ENCODE measurements around the gene AFF4.
"Not testable (repeated sequence)": the region's sequence is repeated elsewhere in the genome, so short reads cannot be mapped to it uniquely, and the experiment has no call there.

The AFF4 gene

DNA sequence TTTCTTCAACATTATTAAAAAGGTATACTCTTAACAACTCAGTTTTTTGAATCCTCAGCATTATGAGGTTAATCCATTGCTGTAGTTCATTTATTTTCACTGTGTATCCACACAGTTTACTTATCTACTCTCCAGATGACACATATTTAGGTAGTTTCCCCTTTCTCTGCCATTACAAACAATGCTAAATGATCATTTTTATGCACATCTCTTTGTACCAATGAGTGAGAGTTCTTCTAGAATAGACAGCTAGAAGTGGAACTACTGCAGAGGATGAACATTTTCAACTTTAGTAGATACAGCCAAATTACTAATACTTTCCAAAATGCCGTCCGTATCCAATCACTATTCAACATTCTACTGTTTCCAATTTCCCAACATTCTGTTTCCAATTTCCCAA, 11.5 kb downstream of the AFF4 start:
- Histone ChIP-seq H3K9ac (ENCODE audit: low read depth, low read length) (no peak overlapping the region), H3K27me3 (ENCODE audit: control insufficient read depth, insufficient read depth, low read length) (no peaks in the 10 kb centered on the region), H3K4me1 (ENCODE audit: control insufficient read depth, insufficient read depth, low read length) (no peaks in the 10 kb centered on the region), H3K4me3 (ENCODE audit: low read depth, low read length) (no peak overlapping the region), H3K36me3 (ENCODE audit: control insufficient read depth, insufficient read depth, low read length) (no peaks in the 10 kb centered on the region), H3K9me3 (ENCODE audit: control insufficient read depth, insufficient read depth, low read length) (no peaks in the 10 kb centered on the region)

DNA sequence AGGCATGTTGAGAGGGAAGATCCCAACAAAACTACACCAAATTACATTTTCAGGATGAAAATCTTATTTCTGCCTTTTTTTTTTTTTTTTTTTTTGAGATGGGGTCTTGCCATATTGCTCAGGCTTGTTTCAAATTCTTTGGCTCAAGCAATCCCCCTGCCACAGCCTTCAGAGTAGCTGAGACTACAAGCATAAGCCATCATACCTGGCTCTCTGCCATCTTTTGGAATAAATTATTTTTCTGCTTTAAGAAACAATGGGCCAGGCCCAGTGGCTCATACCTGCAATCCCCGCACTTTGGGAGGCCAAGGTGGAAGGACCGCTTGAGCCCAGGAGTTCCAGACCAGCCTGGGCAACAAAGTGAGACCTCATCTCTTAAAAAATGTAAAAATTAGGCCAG, 14.3 kb downstream of the AFF4 start:
- Histone ChIP-seq H3K4me3 (ENCODE audit: low read depth, low read length) (no peak overlapping the region), H3K36me3 (ENCODE audit: control insufficient read depth, insufficient read depth, low read length) (no peaks in the 10 kb centered on the region), H3K4me1 (ENCODE audit: control insufficient read depth, insufficient read depth, low read length) (no peaks in the 10 kb centered on the region), H3K27me3 (ENCODE audit: control insufficient read depth, insufficient read depth, low read length) (no peaks in the 10 kb centered on the region), H3K9me3 (ENCODE audit: control insufficient read depth, insufficient read depth, low read length) (no peaks in the 10 kb centered on the region), H3K9ac (ENCODE audit: low read depth, low read length) (no peak overlapping the region)

DNA sequence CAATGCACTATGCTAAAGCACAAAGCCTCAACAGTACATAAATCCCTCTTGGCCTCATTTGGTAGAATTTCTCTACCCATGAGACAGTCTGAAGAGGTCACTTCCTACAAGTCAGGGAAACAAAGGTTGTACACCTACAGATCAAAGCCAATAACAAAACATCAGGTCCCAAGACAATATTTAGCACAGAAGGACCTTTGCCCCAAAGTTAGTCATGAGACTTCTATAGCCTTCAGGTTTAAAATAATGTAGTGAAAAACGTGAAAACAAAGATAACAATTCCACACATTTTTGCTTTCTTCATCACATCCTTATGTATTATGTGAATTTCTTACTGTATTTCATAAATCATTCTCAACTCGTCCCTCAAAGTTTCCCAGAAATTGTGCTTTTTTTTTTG, 15.8 kb downstream of the AFF4 start:
- Histone ChIP-seq H3K9me3 (ENCODE audit: control insufficient read depth, insufficient read depth, low read length) (no peaks in the 10 kb centered on the region), H3K27me3 (ENCODE audit: control insufficient read depth, insufficient read depth, low read length) (no peaks in the 10 kb centered on the region), H3K4me3 (ENCODE audit: low read depth, low read length) (no peak overlapping the region), H3K36me3 (ENCODE audit: control insufficient read depth, insufficient read depth, low read length) (no peaks in the 10 kb centered on the region), H3K4me1 (ENCODE audit: control insufficient read depth, insufficient read depth, low read length) (no peaks in the 10 kb centered on the region), H3K9ac (ENCODE audit: low read depth, low read length) (no peak overlapping the region)

DNA sequence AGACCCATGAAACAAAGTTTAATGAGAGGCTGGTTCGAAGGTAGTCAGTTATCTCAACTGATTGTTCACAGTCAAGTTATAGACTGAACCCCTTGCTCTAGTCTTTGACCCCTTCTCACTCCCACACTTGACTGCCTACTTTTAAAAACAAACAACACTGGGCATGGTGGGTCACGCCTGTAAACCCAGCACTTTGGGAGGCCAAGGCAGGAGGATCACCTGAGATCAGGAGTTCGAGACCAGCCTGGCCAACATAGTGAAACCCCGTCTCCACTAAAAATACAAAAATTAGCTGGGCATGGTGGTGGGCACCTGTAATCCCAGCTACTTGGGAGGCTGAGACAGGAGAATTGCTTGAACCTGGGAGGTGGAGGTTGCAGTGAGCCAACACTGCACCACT, 18.1 kb downstream of the AFF4 start:
- not testable (repeated sequence) for H3K4me3 ChIP-seq (ENCODE audit: low read depth, low read length); H3K9me3 ChIP-seq (ENCODE audit: control insufficient read depth, insufficient read depth, low read length); H3K4me1 ChIP-seq (ENCODE audit: control insufficient read depth, insufficient read depth, low read length); H3K9ac ChIP-seq (ENCODE audit: low read depth, low read length); H3K27me3 ChIP-seq (ENCODE audit: control insufficient read depth, insufficient read depth, low read length); H3K36me3 ChIP-seq (ENCODE audit: control insufficient read depth, insufficient read depth, low read length)

DNA sequence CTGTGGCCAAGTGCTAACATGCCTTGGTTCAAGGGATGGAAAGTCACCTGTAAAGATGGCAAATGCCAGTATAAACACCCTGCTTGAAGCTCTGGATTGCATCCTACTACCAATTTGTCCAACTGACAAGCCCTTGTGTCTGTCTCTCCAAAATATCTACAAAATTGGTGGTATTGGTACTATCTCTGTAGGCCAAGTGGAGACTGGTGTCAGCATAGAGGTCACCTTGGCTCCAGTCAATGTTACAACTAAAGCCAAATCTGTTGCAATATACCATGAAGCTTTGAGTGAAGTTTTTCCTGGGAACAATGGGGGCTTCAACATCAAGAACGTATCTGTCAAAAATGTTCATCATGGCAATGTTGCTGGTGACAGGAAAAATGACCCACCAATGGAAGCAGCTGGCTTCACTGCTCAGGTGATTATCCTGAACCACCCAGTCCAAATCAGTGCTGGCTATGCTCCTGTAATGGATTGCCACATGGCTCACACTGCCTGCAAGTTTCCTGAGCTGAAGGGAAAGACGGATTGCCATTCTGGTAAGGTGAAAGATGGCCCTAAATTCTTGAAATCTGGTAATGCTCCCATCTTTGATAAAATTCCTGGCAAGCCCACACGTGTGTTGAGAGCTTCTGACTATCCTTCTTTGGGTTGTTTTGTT, 19.9 kb downstream of the AFF4 start:
- H3K4me3 ChIP-seq (ENCODE audit: low read depth, low read length): no peak overlapping the region
- no peaks in the 10 kb centered on the region for H3K4me1 ChIP-seq (ENCODE audit: control insufficient read depth, insufficient read depth, low read length)
- no peaks in the 10 kb centered on the region for H3K9me3 ChIP-seq (ENCODE audit: control insufficient read depth, insufficient read depth, low read length)
- no peak overlapping the region for H3K9ac ChIP-seq (ENCODE audit: low read depth, low read length)
- H3K27me3 ChIP-seq (ENCODE audit: control insufficient read depth, insufficient read depth, low read length): no peaks in the 10 kb centered on the region
- H3K36me3 ChIP-seq (ENCODE audit: control insufficient read depth, insufficient read depth, low read length): no peaks in the 10 kb centered on the region

DNA sequence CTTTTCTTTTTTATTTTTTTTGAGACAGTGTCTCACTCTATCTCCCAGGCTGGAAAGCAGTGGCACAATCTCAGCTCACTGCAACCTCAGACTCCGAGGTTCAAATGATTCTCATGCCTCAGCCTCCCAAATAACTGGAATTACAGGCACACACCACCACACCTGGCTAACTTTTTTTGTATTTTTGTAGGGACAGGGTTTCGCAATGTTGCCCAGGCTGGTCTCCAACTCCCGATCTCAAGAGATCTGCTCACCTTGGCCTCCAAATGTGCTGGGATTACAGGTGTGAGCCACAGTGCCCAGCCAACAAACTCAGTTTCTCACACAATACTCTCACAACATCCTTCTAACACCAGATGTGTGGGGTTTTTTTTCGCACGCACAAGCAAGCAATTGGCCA, 22.1 kb downstream of the AFF4 start:
- Histone ChIP-seq H3K27me3 (ENCODE audit: control insufficient read depth, insufficient read depth, low read length) (no peaks in the 10 kb centered on the region), H3K36me3 (ENCODE audit: control insufficient read depth, insufficient read depth, low read length) (no peaks in the 10 kb centered on the region), H3K4me3 (ENCODE audit: low read depth, low read length) (no peak overlapping the region), H3K9me3 (ENCODE audit: control insufficient read depth, insufficient read depth, low read length) (no peaks in the 10 kb centered on the region), H3K9ac (ENCODE audit: low read depth, low read length) (no peak overlapping the region), H3K4me1 (ENCODE audit: control insufficient read depth, insufficient read depth, low read length) (no peaks in the 10 kb centered on the region)

DNA sequence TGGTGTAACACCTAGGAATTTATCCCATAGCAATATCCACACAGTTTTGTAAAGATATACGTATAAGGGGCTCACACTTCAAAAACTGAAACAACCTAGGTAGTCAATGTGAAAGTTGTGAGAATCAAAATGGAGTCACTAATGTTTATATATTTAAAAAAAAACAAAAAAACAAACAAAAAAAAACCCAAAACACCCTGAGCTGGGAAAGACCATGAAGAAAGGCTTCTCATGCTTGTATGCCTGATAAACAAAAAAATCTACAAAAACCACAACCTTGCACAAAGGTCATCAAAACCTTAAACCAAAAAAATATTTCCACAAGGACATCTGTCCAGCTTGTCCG, 35.4 kb downstream of the AFF4 start:
- no peak overlapping the region for H3K9ac ChIP-seq (ENCODE audit: low read depth, low read length)
- no peaks in the 10 kb centered on the region for H3K9me3 ChIP-seq (ENCODE audit: control insufficient read depth, insufficient read depth, low read length)
- no peaks in the 10 kb centered on the region for H3K4me1 ChIP-seq (ENCODE audit: control insufficient read depth, insufficient read depth, low read length)
- H3K27me3 ChIP-seq (ENCODE audit: control insufficient read depth, insufficient read depth, low read length): no peaks in the 10 kb centered on the region
- H3K4me3 ChIP-seq (ENCODE audit: low read depth, low read length): no peak overlapping the region
- H3K36me3 ChIP-seq (ENCODE audit: control insufficient read depth, insufficient read depth, low read length): peaks cover 9% of the 10 kb centered on the region

DNA sequence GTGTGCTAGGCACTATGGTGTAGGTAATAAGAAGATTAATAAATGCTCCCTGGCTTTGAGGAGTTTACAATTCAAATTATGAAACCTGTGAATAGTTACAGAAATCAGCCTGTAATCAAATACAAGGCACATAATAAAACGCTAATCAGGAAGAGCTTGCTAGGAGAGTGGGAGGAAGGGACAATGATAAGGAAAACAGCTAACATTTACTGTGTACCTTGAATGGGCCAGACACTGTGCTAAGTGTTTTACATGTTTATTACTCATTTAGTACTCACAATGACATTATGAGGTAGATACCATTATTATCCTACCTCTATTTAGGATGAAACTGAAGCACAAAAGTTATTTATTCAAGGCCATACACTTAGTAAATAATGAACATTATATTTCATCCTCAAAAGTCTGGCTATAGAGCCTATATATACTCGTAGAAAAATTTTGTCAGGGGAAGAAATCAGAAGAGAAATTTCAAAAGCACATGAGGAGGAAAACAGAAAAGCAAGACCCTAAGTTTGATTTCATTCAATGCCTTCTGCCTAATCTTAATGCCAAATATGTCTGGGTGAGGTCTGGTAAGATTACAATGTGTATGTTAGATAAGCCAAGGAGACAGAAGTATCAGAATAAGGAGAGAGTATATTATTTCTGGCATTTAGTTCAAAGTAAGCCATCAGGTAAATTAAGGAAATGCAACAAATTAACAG, 35.9 kb downstream of the AFF4 start:
- peaks cover 9% of the 10 kb centered on the region for H3K36me3 ChIP-seq (ENCODE audit: control insufficient read depth, insufficient read depth, low read length)
- no peaks in the 10 kb centered on the region for H3K9me3 ChIP-seq (ENCODE audit: control insufficient read depth, insufficient read depth, low read length)
- no peaks in the 10 kb centered on the region for H3K4me1 ChIP-seq (ENCODE audit: control insufficient read depth, insufficient read depth, low read length)
- no peaks in the 10 kb centered on the region for H3K27me3 ChIP-seq (ENCODE audit: control insufficient read depth, insufficient read depth, low read length)
- no peak overlapping the region for H3K9ac ChIP-seq (ENCODE audit: low read depth, low read length)
- no peak overlapping the region for H3K4me3 ChIP-seq (ENCODE audit: low read depth, low read length)

DNA sequence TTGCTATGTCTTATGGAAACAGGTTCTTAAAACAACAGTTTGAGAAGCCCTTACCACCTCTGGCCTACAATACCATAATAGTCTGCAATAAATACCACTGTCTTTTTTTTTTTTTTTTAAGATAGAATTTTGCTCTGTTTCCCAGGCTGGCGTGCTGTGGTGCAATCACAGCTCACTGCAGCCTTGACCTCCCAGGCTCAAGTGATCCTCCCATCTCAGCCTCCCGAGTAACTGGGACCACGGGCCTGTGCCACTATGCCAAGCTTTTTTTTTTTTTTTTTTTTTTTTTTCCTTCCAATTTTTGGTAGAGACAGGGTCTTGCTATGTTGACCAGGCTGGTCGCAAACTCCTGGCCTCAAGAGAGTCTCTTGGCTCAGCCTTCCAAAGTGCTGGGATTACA, 37.0 kb downstream of the AFF4 start:
- peaks cover 13% of the 10 kb centered on the region for H3K36me3 ChIP-seq (ENCODE audit: control insufficient read depth, insufficient read depth, low read length)

DNA sequence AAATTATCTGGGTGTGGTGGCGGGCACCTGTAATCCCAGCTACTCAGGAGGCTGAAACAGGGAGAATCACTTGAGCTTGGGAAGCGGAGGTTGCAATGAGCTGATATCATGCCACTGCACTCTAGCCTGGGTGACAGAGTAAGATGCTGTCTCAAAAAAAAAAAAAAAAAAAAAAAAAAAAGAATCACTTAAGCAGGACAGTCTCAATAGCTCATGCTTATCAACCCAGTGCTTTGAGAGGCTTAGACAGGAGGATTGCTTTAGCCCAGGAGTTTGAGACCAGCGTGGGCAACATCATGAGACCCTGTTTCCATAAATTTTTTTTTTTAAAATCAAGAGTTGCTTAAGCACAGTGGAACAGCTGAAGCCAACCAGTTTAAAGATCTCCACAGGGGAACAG, 47.3 kb downstream of the AFF4 start:
- Histone ChIP-seq H3K4me3 (ENCODE audit: low read depth, low read length) (no peak overlapping the region), H3K4me1 (ENCODE audit: control insufficient read depth, insufficient read depth, low read length) (no peaks in the 10 kb centered on the region), H3K27me3 (ENCODE audit: control insufficient read depth, insufficient read depth, low read length) (no peaks in the 10 kb centered on the region), H3K9ac (ENCODE audit: low read depth, low read length) (no peak overlapping the region), H3K9me3 (ENCODE audit: control insufficient read depth, insufficient read depth, low read length) (no peaks in the 10 kb centered on the region), H3K36me3 (ENCODE audit: control insufficient read depth, insufficient read depth, low read length) (peaks cover 8% of the 10 kb centered on the region)

More for the DNA sequence above, 37.0 kb downstream of the AFF4 start:
- Histone ChIP-seq H3K9me3 (ENCODE audit: control insufficient read depth, insufficient read depth, low read length) (no peaks in the 10 kb centered on the region), H3K9ac (ENCODE audit: low read depth, low read length) (no peak overlapping the region), H3K4me3 (ENCODE audit: low read depth, low read length) (no peak overlapping the region), H3K27me3 (ENCODE audit: control insufficient read depth, insufficient read depth, low read length) (no peaks in the 10 kb centered on the region), H3K4me1 (ENCODE audit: control insufficient read depth, insufficient read depth, low read length) (no peaks in the 10 kb centered on the region)

DNA sequence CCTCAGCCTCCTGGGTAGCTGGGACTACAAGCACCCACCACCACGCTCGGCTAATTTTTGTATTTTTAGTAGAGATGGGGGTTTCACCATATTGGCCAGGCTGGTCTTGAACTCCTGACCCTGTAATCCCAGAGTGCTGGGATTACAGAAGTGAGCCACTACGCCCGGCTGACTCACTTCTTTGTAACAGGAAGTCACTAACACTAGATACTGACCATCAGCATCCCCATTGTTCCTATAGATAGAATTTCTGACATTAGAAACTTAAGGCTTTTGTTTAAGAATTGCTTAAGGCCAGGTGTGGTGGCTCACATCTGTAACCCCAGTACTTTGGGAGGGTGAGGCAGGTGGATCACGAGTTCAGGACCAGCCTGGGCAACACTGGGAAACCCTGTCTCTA, 47.8 kb downstream of the AFF4 start:
- Histone ChIP-seq H3K9ac (ENCODE audit: low read depth, low read length) (no peak overlapping the region), H3K4me3 (ENCODE audit: low read depth, low read length) (no peak overlapping the region), H3K36me3 (ENCODE audit: control insufficient read depth, insufficient read depth, low read length) (peaks cover 8% of the 10 kb centered on the region), H3K9me3 (ENCODE audit: control insufficient read depth, insufficient read depth, low read length) (no peaks in the 10 kb centered on the region), H3K27me3 (ENCODE audit: control insufficient read depth, insufficient read depth, low read length) (no peaks in the 10 kb centered on the region), H3K4me1 (ENCODE audit: control insufficient read depth, insufficient read depth, low read length) (no peaks in the 10 kb centered on the region)

DNA sequence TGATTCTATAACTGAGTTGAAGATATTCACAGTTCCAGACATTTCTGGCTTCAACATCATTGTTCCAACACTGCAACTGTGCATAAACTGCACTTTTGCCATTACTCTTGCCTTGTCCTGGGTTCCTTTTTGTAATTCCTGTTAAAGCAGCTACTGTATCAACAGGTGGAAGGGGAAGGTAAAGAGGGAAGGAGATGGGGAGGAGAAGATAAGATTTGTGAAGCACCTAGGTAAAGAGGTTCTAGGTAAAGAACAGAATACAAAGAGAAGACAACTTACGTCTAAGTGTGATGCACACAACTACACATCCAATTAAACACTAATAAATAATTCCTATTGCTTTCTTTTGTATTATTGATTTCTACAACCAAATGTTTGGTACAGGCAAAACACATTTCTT, 53.7 kb downstream of the AFF4 start:
- no peaks in the 10 kb centered on the region for H3K9me3 ChIP-seq (ENCODE audit: control insufficient read depth, insufficient read depth, low read length)
- peaks cover 3% of the 10 kb centered on the region for H3K4me1 ChIP-seq (ENCODE audit: control insufficient read depth, insufficient read depth, low read length)
- H3K36me3 ChIP-seq (ENCODE audit: control insufficient read depth, insufficient read depth, low read length): peaks cover 6% of the 10 kb centered on the region
- no peaks in the 10 kb centered on the region for H3K27me3 ChIP-seq (ENCODE audit: control insufficient read depth, insufficient read depth, low read length)
- H3K9ac ChIP-seq (ENCODE audit: low read depth, low read length): no peak overlapping the region
- no peak overlapping the region for H3K4me3 ChIP-seq (ENCODE audit: low read depth, low read length)

All from iPS-15b (cell line).